ENCODE results near the gene GIMD1.

DNA sequence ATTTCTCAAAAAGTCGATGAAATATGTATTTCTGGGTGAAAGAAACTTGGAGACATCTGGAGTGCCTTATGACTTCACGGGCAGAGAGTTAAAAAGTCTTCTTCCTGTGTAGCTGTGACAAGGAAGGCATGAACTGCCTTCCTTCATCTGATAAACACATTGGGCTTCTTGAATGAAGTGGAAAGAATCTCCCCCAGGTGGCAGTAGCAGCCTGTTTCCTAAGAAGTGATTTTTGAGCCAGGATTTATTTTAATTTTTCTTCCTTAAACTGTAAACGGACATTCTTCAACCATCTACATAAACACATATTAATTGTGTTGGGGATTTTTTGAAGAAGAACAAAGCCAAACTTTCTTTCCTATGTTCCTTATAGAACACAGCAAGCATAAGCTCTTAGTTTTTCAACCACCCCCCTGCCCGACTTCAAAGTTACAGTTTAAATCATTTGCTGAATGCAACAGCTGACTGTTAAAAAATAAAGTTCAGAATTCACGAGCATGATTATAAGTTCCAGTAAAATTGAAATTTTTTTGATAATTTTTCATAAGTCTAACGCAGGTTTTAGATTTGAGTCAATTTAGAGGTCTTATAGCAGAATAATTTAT, 980 bp upstream of the GIMD1 start:
- TF ChIP-seq CTCF (IDR thresholded peaks at IDR 0.05; ENCODE audit: low read depth, low read length, missing input control) (peak; percentile 48), ZBTB33 (IDR thresholded peaks at IDR 0.05) (no peak)
- TF ChIP-seq, protein P1, sequence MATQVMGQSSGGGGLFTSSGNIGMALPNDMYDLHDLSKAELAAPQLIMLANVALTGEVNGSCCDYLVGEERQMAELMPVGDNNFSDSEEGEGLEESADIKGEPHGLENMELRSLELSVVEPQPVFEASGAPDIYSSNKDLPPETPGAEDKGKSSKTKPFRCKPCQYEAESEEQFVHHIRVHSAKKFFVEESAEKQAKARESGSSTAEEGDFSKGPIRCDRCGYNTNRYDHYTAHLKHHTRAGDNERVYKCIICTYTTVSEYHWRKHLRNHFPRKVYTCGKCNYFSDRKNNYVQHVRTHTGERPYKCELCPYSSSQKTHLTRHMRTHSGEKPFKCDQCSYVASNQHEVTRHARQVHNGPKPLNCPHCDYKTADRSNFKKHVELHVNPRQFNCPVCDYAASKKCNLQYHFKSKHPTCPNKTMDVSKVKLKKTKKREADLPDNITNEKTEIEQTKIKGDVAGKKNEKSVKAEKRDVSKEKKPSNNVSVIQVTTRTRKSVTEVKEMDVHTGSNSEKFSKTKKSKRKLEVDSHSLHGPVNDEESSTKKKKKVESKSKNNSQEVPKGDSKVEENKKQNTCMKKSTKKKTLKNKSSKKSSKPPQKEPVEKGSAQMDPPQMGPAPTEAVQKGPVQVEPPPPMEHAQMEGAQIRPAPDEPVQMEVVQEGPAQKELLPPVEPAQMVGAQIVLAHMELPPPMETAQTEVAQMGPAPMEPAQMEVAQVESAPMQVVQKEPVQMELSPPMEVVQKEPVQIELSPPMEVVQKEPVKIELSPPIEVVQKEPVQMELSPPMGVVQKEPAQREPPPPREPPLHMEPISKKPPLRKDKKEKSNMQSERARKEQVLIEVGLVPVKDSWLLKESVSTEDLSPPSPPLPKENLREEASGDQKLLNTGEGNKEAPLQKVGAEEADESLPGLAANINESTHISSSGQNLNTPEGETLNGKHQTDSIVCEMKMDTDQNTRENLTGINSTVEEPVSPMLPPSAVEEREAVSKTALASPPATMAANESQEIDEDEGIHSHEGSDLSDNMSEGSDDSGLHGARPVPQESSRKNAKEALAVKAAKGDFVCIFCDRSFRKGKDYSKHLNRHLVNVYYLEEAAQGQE (IDR thresholded peaks at IDR 0.05) = no peak
- TF ChIP-seq, protein P2, sequence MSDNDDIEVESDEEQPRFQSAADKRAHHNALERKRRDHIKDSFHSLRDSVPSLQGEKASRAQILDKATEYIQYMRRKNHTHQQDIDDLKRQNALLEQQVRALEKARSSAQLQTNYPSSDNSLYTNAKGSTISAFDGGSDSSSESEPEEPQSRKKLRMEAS (IDR thresholded peaks at IDR 0.05) = no peak
